HFFc6 (cell line): Measurements from ENCODE around the gene TAGAP. TPM values are rescaled to one million over a fixed set of nuclear protein-coding genes. Genes with fewer than 3 reads are reported as not detected.

ENCODE experiments used
- DNase-seq: peaks from one replicate; pipeline ENCODE4 v3.0.0-alpha.2; 2018
- H3K27ac Mint-ChIP-seq: 2 replicates; pipeline ENCODE4 v1.8.0; 2020; ENCODE audit warnings: mild to moderate bottlenecking, mixed read lengths
- H3K27me3 Mint-ChIP-seq: 2 replicates; pipeline ENCODE4 v1.8.0; 2021; ENCODE audit warnings: mild to moderate bottlenecking, moderate library complexity, mixed read lengths; ENCODE audit not compliant: insufficient read depth
- H3K36me3 Mint-ChIP-seq: 2 replicates; pipeline ENCODE4 v1.8.0; 2021; ENCODE audit warnings: low read depth, mixed read lengths
- H3K4me1 Mint-ChIP-seq: 2 replicates; pipeline ENCODE4 v1.8.0; 2020; ENCODE audit warnings: low read depth, mixed read lengths
- H3K4me3 Mint-ChIP-seq: 2 replicates; pipeline ENCODE4 v1.8.0; 2020; ENCODE audit warnings: mild to moderate bottlenecking, moderate library complexity, mixed read lengths
- H3K9me3 Mint-ChIP-seq: 2 replicates; pipeline ENCODE4 v1.8.0; 2020; ENCODE audit warnings: mild to moderate bottlenecking, mixed read lengths
- CTCF ChIP-seq: fragments of 200-600 bp; sonication (generic); IDR thresholded peaks from 2 replicates; pipeline ENCODE4 v1.5.0; 2021; ENCODE audit warnings: antibody characterized with exemption, mild to moderate bottlenecking
- total RNA-seq, 6 experiments: library from RNA; stranded (reverse); fragmentation: NEBNext Ultra II Directional; extraction: Animal tissue kit (Norgen Biotek cat#: 25700); gene quantifications; 2 replicates in 1 of 6; 3 replicates in 5 of 6; pipeline ENCODE4 v1.2.3, GENCODE V29; 2021

TAGAP gene
- total RNA-seq, 6 experiments from 2014 or later: not detected

GRCh38 chr6:159059141-159059540, 14.3 kb upstream of the TAGAP start:
- no peak for TF ChIP-seq CTCF
- Mint-ChIP-seq H3K9me3 (no peaks in the 10 kb centered on the region), H3K36me3 (no peaks in the 10 kb centered on the region), H3K27me3 (peaks cover 41% of the 10 kb centered on the region), H3K4me1 (no peaks in the 10 kb centered on the region), H3K4me3 (no peak overlapping the region), H3K27ac (no peak overlapping the region)
- DNase-seq: no peak

- no peak overlapping the region for H3K27ac Mint-ChIP-seq
- no peaks in the 10 kb centered on the region for H3K9me3 Mint-ChIP-seq
- H3K27me3 Mint-ChIP-seq: peaks cover 38% of the 10 kb centered on the region
- H3K4me3 Mint-ChIP-seq: no peak overlapping the region
- no peak for DNase-seq
- no peak for TF ChIP-seq CTCF
- no peaks in the 10 kb centered on the region for H3K36me3 Mint-ChIP-seq
- H3K4me1 Mint-ChIP-seq: no peaks in the 10 kb centered on the region
Measured at GRCh38 chr6:159056899-159057298, 12.1 kb upstream of the TAGAP start.

- no peaks in the 10 kb centered on the region for H3K4me1 Mint-ChIP-seq
- H3K27me3 Mint-ChIP-seq: peaks cover 33% of the 10 kb centered on the region
- no peaks in the 10 kb centered on the region for H3K36me3 Mint-ChIP-seq
- no peak for DNase-seq
- H3K4me3 Mint-ChIP-seq: no peak overlapping the region
- no peak for TF ChIP-seq CTCF
- no peaks in the 10 kb centered on the region for H3K9me3 Mint-ChIP-seq
- no peak overlapping the region for H3K27ac Mint-ChIP-seq
Measured at GRCh38 chr6:159056432-159056831, 11.6 kb upstream of the TAGAP start.

GRCh38 chr6:159056003-159056402, 11.2 kb upstream of the TAGAP start:
- Mint-ChIP-seq H3K4me3 (no peak overlapping the region), H3K36me3 (no peaks in the 10 kb centered on the region)
- no peak for TF ChIP-seq CTCF

GRCh38 chr6:159053781-159054398, 9.1 kb upstream of the TAGAP start:
- no peak for TF ChIP-seq CTCF
- H3K9me3 Mint-ChIP-seq: no peaks in the 10 kb centered on the region
- H3K36me3 Mint-ChIP-seq: no peaks in the 10 kb centered on the region
- H3K4me1 Mint-ChIP-seq: no peaks in the 10 kb centered on the region
- H3K4me3 Mint-ChIP-seq: no peak overlapping the region
- peaks cover 24% of the 10 kb centered on the region for H3K27me3 Mint-ChIP-seq
- no peak for DNase-seq
- H3K27ac Mint-ChIP-seq: no peak overlapping the region

More at GRCh38 chr6:159056003-159056402, 11.2 kb upstream of the TAGAP start:
- no peak overlapping the region for H3K27ac Mint-ChIP-seq
- H3K9me3 Mint-ChIP-seq: no peaks in the 10 kb centered on the region
- no peaks in the 10 kb centered on the region for H3K4me1 Mint-ChIP-seq
- DNase-seq: no peak
- peaks cover 29% of the 10 kb centered on the region for H3K27me3 Mint-ChIP-seq
